Ectodermal cell (in vitro differentiated cells): Measurements from ENCODE around the gene RAC2.

Experiments used
- H3K27ac ChIP-seq: 2 replicates; pipeline ENCODE4 v1.7.0; 2013; ENCODE audit warnings: mild to moderate bottlenecking, low read depth, low read length; ENCODE audit not compliant: insufficient read depth, poor library complexity, severe bottlenecking
- H3K27me3 ChIP-seq: 2 replicates; pipeline ENCODE4 v1.7.0; 2013; ENCODE audit warnings: mild to moderate bottlenecking, low read length; ENCODE audit not compliant: insufficient read depth, control insufficient read depth, poor library complexity, severe bottlenecking
- H3K36me3 ChIP-seq: one replicate; pipeline ENCODE4 v1.7.0; 2013; ENCODE audit warnings: low read length; ENCODE audit not compliant: control insufficient read depth, insufficient read depth
- H3K4me1 ChIP-seq: one replicate; pipeline ENCODE4 v1.7.0; 2013; ENCODE audit warnings: low read length; ENCODE audit not compliant: control insufficient read depth, insufficient read depth
- H3K4me3 ChIP-seq: 2 replicates; pipeline ENCODE4 v1.7.0; 2013; ENCODE audit warnings: low read depth, low read length, control low read depth; ENCODE audit not compliant: insufficient read depth
- H3K9me3 ChIP-seq: 2 replicates; pipeline ENCODE4 v1.7.0; 2013; ENCODE audit warnings: mild to moderate bottlenecking, low read length, moderate library complexity; ENCODE audit not compliant: control insufficient read depth
- WGBS, 2 experiments: methylation state at CpG; one replicate each; pipeline ENCODE4 v1.1.7; 2013; ENCODE audit warnings: missing lambda C conversion rate in 2 of 2; 5-methylcytosine and 5-hydroxymethylcytosine counted together

The RAC2 gene

GRCh38 chr22:37226514-37226913 lies 17.6 kb downstream of the RAC2 start:
- H3K27me3 ChIP-seq, result no peaks in the 10 kb centered on the region
- no peaks in the 10 kb centered on the region for H3K4me1 ChIP-seq
- no peaks in the 10 kb centered on the region for H3K36me3 ChIP-seq
- H3K27ac ChIP-seq, result no peak overlapping the region
- H3K4me3 ChIP-seq, result no peak overlapping the region
- H3K9me3 ChIP-seq, result no peaks in the 10 kb centered on the region
- WGBS, 2 experiments, result 94% methylated on average over 14 of the region's 14 CpGs

GRCh38 chr22:37226087-37226486 lies 18.0 kb downstream of the RAC2 start:
- H3K27me3 ChIP-seq, result no peaks in the 10 kb centered on the region
- no peaks in the 10 kb centered on the region for H3K36me3 ChIP-seq
- no peak overlapping the region for H3K4me3 ChIP-seq
- 90 to 96% methylated on average over 4 of the region's 4 CpGs for WGBS, 2 experiments
- no peaks in the 10 kb centered on the region for H3K9me3 ChIP-seq
- H3K27ac ChIP-seq, result no peak overlapping the region
- no peaks in the 10 kb centered on the region for H3K4me1 ChIP-seq

GRCh38 chr22:37225481-37225880 lies 18.6 kb downstream of the RAC2 start:
- WGBS, 2 experiments, result 87 to 88% methylated on average over 8 of the region's 8 CpGs

DNA sequence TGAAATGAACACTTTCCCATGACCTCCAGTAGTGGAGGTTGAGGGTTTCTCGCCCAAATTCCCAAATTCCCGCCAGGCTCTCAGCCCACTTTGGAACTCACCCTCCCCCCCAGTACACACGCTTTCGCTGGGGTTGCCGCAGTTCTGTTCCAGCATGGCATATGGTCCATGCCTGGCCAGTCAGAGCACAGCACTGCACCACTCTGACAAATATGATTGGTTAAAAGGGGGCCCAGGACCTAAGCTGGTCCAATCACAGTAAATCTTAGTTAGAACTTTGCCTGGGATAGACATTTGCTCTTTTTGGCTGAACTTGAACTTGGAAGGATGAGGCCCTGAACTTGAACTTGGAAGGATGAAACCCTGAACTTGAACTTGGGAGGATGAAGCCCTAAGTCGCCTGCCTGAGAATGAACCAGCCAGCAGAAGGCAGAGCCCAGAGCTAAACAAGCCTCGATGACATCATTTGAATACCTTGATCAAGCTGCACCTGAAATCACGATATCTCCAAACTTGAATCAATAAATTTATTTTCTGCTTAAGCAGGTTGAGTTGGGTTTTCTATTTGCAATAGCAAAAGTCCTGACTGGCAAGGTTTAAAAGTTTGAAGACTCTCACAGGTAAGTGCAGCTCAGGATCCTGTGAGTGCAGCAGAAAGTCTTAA lies 19.2 kb downstream of the RAC2 start:
- Histone ChIP-seq H3K4me1 (no peaks in the 10 kb centered on the region), H3K27me3 (no peaks in the 10 kb centered on the region), H3K4me3 (no peak overlapping the region), H3K36me3 (no peaks in the 10 kb centered on the region), H3K27ac (no peak overlapping the region), H3K9me3 (no peaks in the 10 kb centered on the region)
- 79 to 82% methylated on average over 8 of the region's 8 CpGs for WGBS, 2 experiments

More at GRCh38 chr22:37225481-37225880, 18.6 kb downstream of the RAC2 start:
- no peaks in the 10 kb centered on the region for H3K4me1 ChIP-seq
- no peaks in the 10 kb centered on the region for H3K9me3 ChIP-seq
- no peak overlapping the region for H3K4me3 ChIP-seq
- no peaks in the 10 kb centered on the region for H3K36me3 ChIP-seq
- no peak overlapping the region for H3K27ac ChIP-seq
- no peaks in the 10 kb centered on the region for H3K27me3 ChIP-seq

DNA sequence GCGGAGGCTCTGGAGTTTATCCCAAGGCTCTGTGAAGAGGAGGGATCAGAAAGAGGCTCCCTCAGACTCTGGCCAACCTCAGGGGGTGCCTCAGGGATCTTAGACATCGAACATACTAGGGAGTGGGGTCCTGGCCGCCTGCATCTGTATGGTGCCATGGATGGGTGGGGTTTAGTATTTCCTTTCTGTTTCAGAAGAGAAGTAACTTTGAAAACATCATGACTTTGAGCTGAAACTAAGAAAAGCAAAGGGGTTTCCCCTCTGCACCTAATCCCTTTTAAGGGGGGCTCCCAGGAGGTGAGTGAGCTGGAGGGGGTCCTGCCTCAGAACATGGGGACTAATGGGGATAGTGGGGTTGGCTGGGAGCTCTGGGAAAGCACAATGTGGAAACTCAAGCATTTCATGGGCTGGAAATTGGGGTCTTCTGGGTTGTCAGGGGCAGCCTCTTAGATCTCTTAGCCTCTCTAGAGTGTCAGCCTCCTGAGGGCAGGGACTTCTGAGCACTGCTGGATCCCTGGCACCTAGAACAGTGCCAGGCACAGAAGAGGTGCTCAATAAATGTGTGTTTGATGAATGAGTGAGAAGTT lies 20.0 kb downstream of the RAC2 start:
- Histone ChIP-seq H3K4me3 (no peak overlapping the region), H3K27me3 (no peaks in the 10 kb centered on the region), H3K4me1 (no peaks in the 10 kb centered on the region), H3K36me3 (no peaks in the 10 kb centered on the region), H3K9me3 (no peaks in the 10 kb centered on the region), H3K27ac (no peak overlapping the region)
- 91 to 93% methylated on average over 3 of the region's 3 CpGs for WGBS, 2 experiments

DNA sequence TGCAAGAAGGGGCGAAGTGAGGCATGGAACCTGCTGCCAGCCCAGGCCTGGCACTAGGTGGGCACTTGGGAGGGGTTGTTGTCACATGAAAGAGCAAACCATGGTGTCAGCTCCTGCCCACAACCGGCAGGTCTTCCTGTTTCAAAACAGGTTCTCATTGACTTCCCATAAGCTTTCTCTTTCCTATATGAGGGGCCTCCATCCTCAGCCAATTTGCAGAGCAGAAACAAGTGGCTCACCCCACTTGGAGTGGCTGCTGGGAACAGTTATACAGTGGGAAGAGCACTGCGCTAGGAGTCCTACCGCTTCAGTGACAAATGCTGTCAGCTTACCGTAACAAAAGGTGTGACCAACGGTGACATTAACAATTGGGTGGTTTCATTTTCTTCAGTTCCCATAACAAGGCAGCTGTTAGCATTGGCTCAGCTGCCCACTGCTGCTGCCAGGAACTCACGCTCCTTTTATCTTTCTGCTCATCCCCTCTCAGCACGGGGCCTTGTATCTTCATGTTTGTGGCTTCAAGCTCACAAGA lies 21.6 kb downstream of the RAC2 start:
- Histone ChIP-seq H3K9me3 (no peaks in the 10 kb centered on the region), H3K4me3 (no peak overlapping the region), H3K27ac (no peak overlapping the region), H3K4me1 (no peaks in the 10 kb centered on the region), H3K27me3 (no peaks in the 10 kb centered on the region), H3K36me3 (no peaks in the 10 kb centered on the region)
- 89 to 92% methylated on average over 8 of the region's 8 CpGs for WGBS, 2 experiments

DNA sequence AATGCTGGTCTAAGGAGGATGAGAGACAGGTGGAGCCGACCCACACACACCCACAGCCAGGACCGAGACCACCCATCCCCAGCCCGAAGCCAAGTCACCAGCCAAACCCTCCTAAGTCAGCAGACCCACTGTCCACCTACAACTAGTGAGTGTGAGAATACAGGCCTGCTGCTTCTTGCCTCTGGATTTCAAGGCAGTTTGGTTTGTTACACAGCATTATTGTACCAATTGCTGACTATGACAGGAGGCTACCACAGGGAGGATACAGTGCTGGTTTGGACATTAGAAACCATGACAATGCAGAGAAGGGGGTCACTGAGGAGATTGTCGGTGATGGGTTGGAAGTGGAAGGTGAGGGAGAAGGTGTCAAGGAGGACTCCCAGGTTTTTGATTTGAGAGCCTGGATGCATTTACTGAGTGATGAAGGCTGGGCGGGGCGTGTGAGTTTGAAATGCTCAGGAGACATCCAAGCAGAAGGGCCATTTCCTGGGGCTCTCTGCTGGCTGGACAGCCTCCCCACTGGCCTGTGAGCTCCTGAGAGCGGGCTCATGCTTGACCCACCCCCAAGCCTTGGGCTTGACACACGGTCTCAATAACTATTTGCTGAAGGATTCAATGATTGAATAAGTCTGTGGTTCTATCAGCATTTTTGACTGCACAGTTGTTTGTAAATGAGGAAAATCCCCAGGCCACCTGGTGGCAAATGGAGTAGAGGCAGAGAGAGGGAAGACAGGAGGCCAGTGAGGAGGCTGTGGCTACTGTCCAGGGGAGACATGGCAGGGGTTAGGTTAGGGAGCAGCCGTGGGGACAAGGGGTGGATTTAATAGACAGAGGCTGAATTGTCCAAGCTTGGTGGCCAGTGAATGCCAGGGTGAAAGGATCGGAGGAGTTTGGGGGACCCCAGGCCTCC lies 22.4 kb downstream of the RAC2 start:
- H3K36me3 ChIP-seq, result no peaks in the 10 kb centered on the region
- H3K4me1 ChIP-seq, result no peaks in the 10 kb centered on the region
- H3K4me3 ChIP-seq, result no peak overlapping the region
- H3K27me3 ChIP-seq, result no peaks in the 10 kb centered on the region
- H3K9me3 ChIP-seq, result no peaks in the 10 kb centered on the region
- no peak overlapping the region for H3K27ac ChIP-seq
- WGBS, 2 experiments, result 94 to 95% methylated on average over 10 of the region's 10 CpGs

DNA sequence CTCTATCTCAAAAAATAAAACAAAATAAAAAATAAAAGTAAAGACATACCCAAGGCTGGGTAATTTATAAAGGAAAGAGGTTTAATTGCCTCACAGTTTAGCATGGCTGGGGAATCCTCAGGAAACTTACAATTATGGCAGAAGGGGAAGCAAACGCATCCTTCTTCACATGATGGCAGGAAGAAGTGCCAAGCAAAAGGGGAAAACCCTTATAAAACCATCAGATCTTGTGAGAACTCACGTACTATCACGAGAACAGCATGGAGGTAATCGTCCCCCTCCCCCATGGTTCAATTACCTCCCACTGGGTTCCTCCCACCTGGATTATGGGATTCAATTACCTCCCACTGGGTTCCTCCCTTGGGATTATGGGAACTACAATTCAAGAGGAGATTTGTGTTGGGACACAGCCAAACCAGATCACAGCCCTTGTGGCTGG lies 23.5 kb downstream of the RAC2 start:
- Histone ChIP-seq H3K4me1 (no peaks in the 10 kb centered on the region), H3K4me3 (no peak overlapping the region), H3K36me3 (no peaks in the 10 kb centered on the region), H3K27ac (no peak overlapping the region), H3K27me3 (no peaks in the 10 kb centered on the region), H3K9me3 (no peaks in the 10 kb centered on the region)
- 76 to 81% methylated on average over 4 of the region's 4 CpGs for WGBS, 2 experiments

DNA sequence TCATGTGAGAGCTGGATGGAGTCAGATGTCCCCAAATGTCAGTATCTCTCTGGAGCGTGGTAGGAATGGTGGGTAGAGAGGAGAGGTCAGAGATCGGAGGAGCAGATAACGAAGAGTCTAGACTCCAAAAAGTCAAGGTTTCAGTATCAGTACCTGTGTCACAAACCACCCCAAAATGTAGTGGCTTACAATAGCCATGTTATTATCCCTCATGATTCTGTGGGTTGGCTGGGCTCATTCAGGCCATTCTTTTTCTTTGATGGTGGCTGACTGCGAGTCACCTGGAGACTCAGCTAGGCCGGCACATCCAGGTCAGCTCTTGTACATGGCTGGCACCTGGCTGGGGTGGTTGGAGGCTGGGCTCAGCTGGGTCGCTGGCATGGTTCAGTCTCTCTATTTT lies 24.5 kb downstream of the RAC2 start:
- H3K36me3 ChIP-seq, result no peaks in the 10 kb centered on the region
- peaks cover 2% of the 10 kb centered on the region for H3K4me1 ChIP-seq
- H3K27ac ChIP-seq, result no peak overlapping the region
- 93 to 96% methylated on average over 6 of the region's 6 CpGs for WGBS, 2 experiments
- H3K4me3 ChIP-seq, result no peak overlapping the region
- H3K9me3 ChIP-seq, result no peaks in the 10 kb centered on the region
- H3K27me3 ChIP-seq, result no peaks in the 10 kb centered on the region
